GM12891 (cell line): ENCODE data around the gene CDK15.

Source experiments
- PAX5 ChIP-seq: IDR thresholded peaks from 2 replicates; pipeline ENCODE4 v1.6.1; 2011; ENCODE audit warnings: low read length, moderate library complexity, mild to moderate bottlenecking; ENCODE audit not compliant: insufficient read depth, severe bottlenecking
- POLR2A ChIP-seq: IDR thresholded peaks from 2 replicates; pipeline ENCODE4 v1.6.1; 2011; ENCODE audit warnings: low read depth, low read length, control low read depth
- POLR2AphosphoS5 ChIP-seq: IDR thresholded peaks from 2 replicates; pipeline ENCODE4 v1.6.1; 2011; ENCODE audit warnings: low read depth, low read length, control low read depth
- TAF1 ChIP-seq: IDR thresholded peaks from 2 replicates; pipeline ENCODE4 v1.6.1; 2011; ENCODE audit warnings: low read depth, low read length, control low read depth

- no peak for TF ChIP-seq POLR2A
- no peak for TF ChIP-seq PAX5
- TF ChIP-seq POLR2AphosphoS5 = no peak
- no peak for TF ChIP-seq TAF1
These were observed 101.2 kb downstream of the CDK15 start for GRCh38 chr2:201907563-201907881.
